Fibroblast of lung (primary cell): Measurements from ENCODE around the gene METTL25.

Experiments
- EZH2 ChIP-seq: IDR thresholded peaks from 2 replicates; pipeline ENCODE4 v1.5.1; 2012; ENCODE audit warnings: low read length, control low read depth, mild to moderate bottlenecking; ENCODE audit errors: missing control alignments
- TF ChIP-seq, protein P1 (sequence below), 2 donors: IDR thresholded peaks in 1 of 2; conservative IDR thresholded peaks in 1 of 2; 1 replicate in 1 of 2; 2 replicates in 1 of 2; pipeline ENCODE4 v1.5.1; 2011 to 2012; ENCODE audit warnings: low read length in 2 of 2, control low read depth in 1 of 2, inconsistent platforms in 1 of 2, low read depth in 1 of 2, mild to moderate bottlenecking in 1 of 2

- TF ChIP-seq, protein P1, sequence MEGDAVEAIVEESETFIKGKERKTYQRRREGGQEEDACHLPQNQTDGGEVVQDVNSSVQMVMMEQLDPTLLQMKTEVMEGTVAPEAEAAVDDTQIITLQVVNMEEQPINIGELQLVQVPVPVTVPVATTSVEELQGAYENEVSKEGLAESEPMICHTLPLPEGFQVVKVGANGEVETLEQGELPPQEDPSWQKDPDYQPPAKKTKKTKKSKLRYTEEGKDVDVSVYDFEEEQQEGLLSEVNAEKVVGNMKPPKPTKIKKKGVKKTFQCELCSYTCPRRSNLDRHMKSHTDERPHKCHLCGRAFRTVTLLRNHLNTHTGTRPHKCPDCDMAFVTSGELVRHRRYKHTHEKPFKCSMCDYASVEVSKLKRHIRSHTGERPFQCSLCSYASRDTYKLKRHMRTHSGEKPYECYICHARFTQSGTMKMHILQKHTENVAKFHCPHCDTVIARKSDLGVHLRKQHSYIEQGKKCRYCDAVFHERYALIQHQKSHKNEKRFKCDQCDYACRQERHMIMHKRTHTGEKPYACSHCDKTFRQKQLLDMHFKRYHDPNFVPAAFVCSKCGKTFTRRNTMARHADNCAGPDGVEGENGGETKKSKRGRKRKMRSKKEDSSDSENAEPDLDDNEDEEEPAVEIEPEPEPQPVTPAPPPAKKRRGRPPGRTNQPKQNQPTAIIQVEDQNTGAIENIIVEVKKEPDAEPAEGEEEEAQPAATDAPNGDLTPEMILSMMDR (conservative IDR thresholded peaks at IDR 0.05 in 1 of 2, IDR thresholded peaks at IDR 0.05 in 1 of 2; ENCODE audit: low read depth in 1 of 2, low read length in 2 of 2) = no peak
- TF ChIP-seq EZH2 = no peak
Observed at GRCh38 chr12:82515652-82516051, 157.3 kb downstream of the METTL25 start.
